B cell (primary cell): ENCODE measurements around the gene PACSIN1. TPM values are rescaled to one million over a fixed set of nuclear protein-coding genes. Genes with fewer than 3 reads are reported as not detected.

Source experiments
- ATAC-seq: fragments of 200-7000 bp; cut with Tn5 transposase; one replicate; pipeline ENCODE4 v1.10.0; 2021; ENCODE audit warnings: low read depth, mild to moderate bottlenecking, moderate number of reproducible peaks, moderate library complexity
- CTCF ChIA-PET: fragments of 350-600 bp; sonication (Branson Sonifier 250); formaldehyde crosslinking; loops from one replicate; lab custom pipeline; 2021; ENCODE audit warnings: antibody characterized with exemption, inconsistent platforms; lab: Charles Lee
- POLR2A ChIA-PET: fragments of 350-600 bp; sonication (Branson Sonifier 250); formaldehyde crosslinking; loops from one replicate; lab custom pipeline; 2021; ENCODE audit warnings: antibody characterized with exemption; lab: Charles Lee
- DNase-seq: peaks from one replicate; pipeline ENCODE4 v3.0.0; 2013
- H2AFZ ChIP-seq: 2 replicates; pipeline ENCODE4 v1.6.1; 2012; ENCODE audit warnings: mild to moderate bottlenecking, low read depth, low read length; ENCODE audit not compliant: insufficient read depth, poor library complexity, severe bottlenecking
- H3K27ac ChIP-seq, 2 donors: 1 replicate in 1 of 2; 2 replicates in 1 of 2; pipeline ENCODE4 v1.5.1; 2012 to 2013; ENCODE audit warnings: low read length in 2 of 2, mild to moderate bottlenecking in 2 of 2, moderate library complexity in 1 of 2
- H3K27me3 ChIP-seq, 4 experiments: fragments of 200-600 bp in 1 of 4; sonication (generic) in 1 of 4; replicated peaks in 1 of 4; 1 replicate in 2 of 4; 2 replicates in 2 of 4; pipeline versions ENCODE4 v1.6.1 to v1.7.0; 2013 to 2016; ENCODE audit warnings: low read length in 3 of 4, mild to moderate bottlenecking in 2 of 4, mixed read lengths in 1 of 4, moderate library complexity in 1 of 4; ENCODE audit not compliant: insufficient read depth in 4 of 4, control insufficient read depth in 3 of 4; ENCODE audit errors: control extremely low read depth in 1 of 4
- H3K36me3 ChIP-seq, 2 experiments: replicated peaks in 1 of 2; 1 replicate in 1 of 2; 2 replicates in 1 of 2; pipeline versions ENCODE4 v1.6.1 to v1.7.1; 2013; ENCODE audit warnings: low read length in 1 of 2; ENCODE audit not compliant: insufficient read depth in 2 of 2, control insufficient read depth in 1 of 2; ENCODE audit errors: control extremely low read depth in 1 of 2, extremely low read depth in 1 of 2
- H3K4me1 ChIP-seq, 2 donors: fragments of 200-600 bp in 1 of 2; sonication (generic) in 1 of 2; 1 replicate in 1 of 2; 2 replicates in 1 of 2; pipeline versions ENCODE4 v1.5.1 to v1.6.1; 2013 to 2017; ENCODE audit warnings: low read length in 2 of 2; ENCODE audit not compliant: control insufficient read depth in 2 of 2, insufficient read depth in 2 of 2
- H3K4me2 ChIP-seq: replicated peaks from 2 replicates; pipeline ENCODE3; 2012; ENCODE audit warnings: mild to moderate bottlenecking, low read depth, low read length; ENCODE audit not compliant: poor library complexity, severe bottlenecking
- H3K4me3 ChIP-seq, 5 experiments: fragments of 200-600 bp in 1 of 5; sonication (generic) in 1 of 5; 1 replicate in 3 of 5; 2 replicates in 2 of 5; pipeline versions ENCODE4 v1.5.1 to v1.7.0; 2011 to 2016; ENCODE audit warnings: low read length in 4 of 5, mild to moderate bottlenecking in 4 of 5, low read depth in 2 of 5, control low read depth in 1 of 5, moderate library complexity in 1 of 5; ENCODE audit not compliant: insufficient read depth in 1 of 5; ENCODE audit errors: control extremely low read depth in 1 of 5, extremely low read depth in 1 of 5
- H3K79me2 ChIP-seq: fragments of 200-600 bp; sonication (generic); one replicate; pipeline ENCODE4 v1.6.0; 2016; ENCODE audit warnings: low read length; ENCODE audit not compliant: control insufficient read depth, insufficient read depth
- H3K9ac ChIP-seq: fragments of 200-600 bp; sonication (generic); 2 replicates; pipeline ENCODE4 v1.6.1; 2017; ENCODE audit warnings: mild to moderate bottlenecking, low read length, moderate library complexity
- H3K9me3 ChIP-seq, 3 donors: one replicate each; pipeline versions ENCODE4 v1.6.1 to v1.7.1; 2013; ENCODE audit warnings: low read length in 2 of 3; ENCODE audit not compliant: control insufficient read depth in 2 of 3, insufficient read depth in 1 of 3; ENCODE audit errors: control extremely low read depth in 1 of 3
- H4K20me1 ChIP-seq: 2 replicates; pipeline ENCODE4 v1.6.0; 2012; ENCODE audit warnings: mild to moderate bottlenecking, low read length; ENCODE audit not compliant: insufficient read depth, control insufficient read depth, poor library complexity, severe bottlenecking
- H3K27ac Mint-ChIP-seq: one replicate; pipeline ENCODE4 v1.8.0; 2021; ENCODE audit warnings: mixed read lengths
- H3K27me3 Mint-ChIP-seq: one replicate; pipeline ENCODE4 v1.8.0; 2021; ENCODE audit warnings: mixed read lengths
- H3K4me1 Mint-ChIP-seq: one replicate; pipeline ENCODE4 v1.8.0; 2021; ENCODE audit warnings: mixed read lengths
- H3K4me3 Mint-ChIP-seq: one replicate; pipeline ENCODE4 v1.8.0; 2021; ENCODE audit warnings: mixed read lengths
- H3K9me3 Mint-ChIP-seq: one replicate; pipeline ENCODE4 v1.8.0; 2022; ENCODE audit warnings: mixed read lengths; ENCODE audit not compliant: insufficient read depth
- EZH2 ChIP-seq: IDR thresholded peaks from 2 replicates; pipeline ENCODE4 v1.6.1; 2012; ENCODE audit warnings: borderline replicate concordance, low read depth, mild to moderate bottlenecking, moderate library complexity, low read length; ENCODE audit not compliant: insufficient read depth, poor library complexity, severe bottlenecking
- WGBS: methylation state at CpG from one replicate; pipeline ENCODE4 v1.1.5; 2013; ENCODE audit warnings: missing lambda C conversion rate; ENCODE audit not compliant: insufficient coverage; 5-methylcytosine and 5-hydroxymethylcytosine counted together
- intact Hi-C: fragments of 100-400 bp; cut with micrococcal nuclease; formaldehyde crosslinking; loops from one replicate; pipeline ENCODE4 v1.10.0; 2022
- polyA plus RNA-seq: library from polyadenylated mRNA; depleted of rRNA; stranded (reverse); fragments of >200 nt; gene quantifications from 2 replicates; pipeline ENCODE4 v1.2.3, GENCODE V29; 2012
- total RNA-seq, 2 donors: library from RNA; stranded (reverse); fragments of 120-200 nt in 1 of 2; gene quantifications; 1 replicate in 1 of 2; 2 replicates in 1 of 2; pipeline versions ENCODE4 v1.2.3 to v1.2.4, GENCODE V29; 2013 to 2022
- TF ChIP-seq, protein P1 (sequence below): fragments of 200-600 bp; IDR thresholded peaks from one replicate; pipeline ENCODE4 v1.8.0; 2022; ENCODE audit warnings: antibody characterized with exemption, mild to moderate bottlenecking

PACSIN1 gene
- total and polyA plus RNA-seq, 2 donors (not counting 1 experiment from before 2014, with no cell fraction given) = 0.18 to 0.20 TPM

- H3K27ac Mint-ChIP-seq = no peak overlapping the region
- H3K4me1 Mint-ChIP-seq = no peaks in the 10 kb centered on the region
- Histone ChIP-seq H3K27ac (no peak overlapping the region), H2AFZ (no peak overlapping the region), H3K36me3 (no peaks in the 10 kb centered on the region), H3K4me1 (no peaks in the 10 kb centered on the region), H3K79me2 (no peaks in the 10 kb centered on the region), H3K4me3 (no peak overlapping the region), H4K20me1 (no peaks in the 10 kb centered on the region), H3K9me3 (no peaks in the 10 kb centered on the region), H3K27me3 (peaks cover 0 to 12% (median 2%) of the 10 kb centered on the region in 4 experiments), H3K9ac (no peak overlapping the region), H3K4me2 (no peak overlapping the region)
- ATAC-seq (no peak), DNase-seq (no peak)
- H3K9me3 Mint-ChIP-seq = no peaks in the 10 kb centered on the region
- no peak overlapping the region for H3K4me3 Mint-ChIP-seq
- ChIA-PET CTCF (no interaction called here), POLR2A (no interaction called here)
- WGBS = 80% methylated on average over 19 of the region's 21 CpGs
- TF ChIP-seq, protein P1, sequence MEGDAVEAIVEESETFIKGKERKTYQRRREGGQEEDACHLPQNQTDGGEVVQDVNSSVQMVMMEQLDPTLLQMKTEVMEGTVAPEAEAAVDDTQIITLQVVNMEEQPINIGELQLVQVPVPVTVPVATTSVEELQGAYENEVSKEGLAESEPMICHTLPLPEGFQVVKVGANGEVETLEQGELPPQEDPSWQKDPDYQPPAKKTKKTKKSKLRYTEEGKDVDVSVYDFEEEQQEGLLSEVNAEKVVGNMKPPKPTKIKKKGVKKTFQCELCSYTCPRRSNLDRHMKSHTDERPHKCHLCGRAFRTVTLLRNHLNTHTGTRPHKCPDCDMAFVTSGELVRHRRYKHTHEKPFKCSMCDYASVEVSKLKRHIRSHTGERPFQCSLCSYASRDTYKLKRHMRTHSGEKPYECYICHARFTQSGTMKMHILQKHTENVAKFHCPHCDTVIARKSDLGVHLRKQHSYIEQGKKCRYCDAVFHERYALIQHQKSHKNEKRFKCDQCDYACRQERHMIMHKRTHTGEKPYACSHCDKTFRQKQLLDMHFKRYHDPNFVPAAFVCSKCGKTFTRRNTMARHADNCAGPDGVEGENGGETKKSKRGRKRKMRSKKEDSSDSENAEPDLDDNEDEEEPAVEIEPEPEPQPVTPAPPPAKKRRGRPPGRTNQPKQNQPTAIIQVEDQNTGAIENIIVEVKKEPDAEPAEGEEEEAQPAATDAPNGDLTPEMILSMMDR = no peak
- no peak for TF ChIP-seq EZH2
- H3K27me3 Mint-ChIP-seq = peaks cover 3% of the 10 kb centered on the region
- intact Hi-C loops = no loop called here
Observed at GRCh38 chr6:34570066-34570833, 104.4 kb downstream of the PACSIN1 start.

DNA sequence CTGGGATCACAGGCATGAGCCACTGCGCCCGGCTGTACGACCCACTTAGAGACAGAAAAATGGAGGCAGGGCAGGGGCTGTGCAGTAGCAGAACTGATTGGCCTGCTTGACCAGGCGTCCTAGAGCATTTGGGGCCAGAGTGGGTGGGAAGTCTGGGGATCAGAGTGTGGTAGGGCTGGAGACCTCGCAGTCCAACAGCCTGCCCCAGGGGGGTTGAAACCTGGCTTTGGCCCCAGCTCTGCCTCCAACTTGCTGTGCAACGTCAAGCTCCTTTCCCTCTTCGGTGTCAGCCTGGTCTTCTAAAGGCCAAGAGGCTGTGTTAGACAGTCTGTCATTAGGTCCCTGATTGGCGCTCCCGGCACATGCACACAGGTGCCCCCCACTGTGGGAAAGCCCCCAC is 105.5 kb downstream of the PACSIN1 start:
- ChIA-PET POLR2A (no interaction called here), CTCF (no interaction called here)
- intact Hi-C loops = no loop called here
- H3K4me1 ChIP-seq = no peaks in the 10 kb centered on the region
- H4K20me1 ChIP-seq = no peaks in the 10 kb centered on the region
- no peak overlapping the region for H2AFZ ChIP-seq
- H3K4me2 ChIP-seq = no peak overlapping the region
- H3K36me3 ChIP-seq = no peaks in the 10 kb centered on the region
- 95% methylated on average over 9 of the region's 9 CpGs for WGBS
- no peak overlapping the region for H3K9ac ChIP-seq
- no peak overlapping the region for H3K4me3 ChIP-seq
- TF ChIP-seq, protein P1 = no peak
- no peak for TF ChIP-seq EZH2
- Mint-ChIP-seq H3K27me3 (peaks cover 3% of the 10 kb centered on the region), H3K9me3 (no peaks in the 10 kb centered on the region), H3K27ac (no peak overlapping the region), H3K4me1 (no peaks in the 10 kb centered on the region), H3K4me3 (no peak overlapping the region)
- no peaks in the 10 kb centered on the region for H3K9me3 ChIP-seq
- peaks cover 0 to 12% (median 2%) of the 10 kb centered on the region in 4 experiments for H3K27me3 ChIP-seq
- no peak overlapping the region for H3K27ac ChIP-seq
- ATAC-seq = no peak
- no peak for DNase-seq
- no peaks in the 10 kb centered on the region for H3K79me2 ChIP-seq
